ENCODE data around the gene FRMPD4. TPM values are rescaled to one million over a fixed set of nuclear protein-coding genes. Genes with fewer than 3 reads are reported as not detected.

The FRMPD4 gene
- total and polyA plus RNA-seq, 10 of the 15 experiments (the other 5 are each of a cell fraction or from before 2014, with no cell fraction given): not detected

- ATAC-seq: no peak
- no peak for FAIRE-seq
- no peak for DNase-seq (ENCODE audit: low read depth, low spot score)
- TF ChIP-seq ZBTB40 (IDR thresholded peaks at IDR 0.05; ENCODE audit: borderline replicate concordance): no peak
- TF ChIP-seq SREBF1 (IDR thresholded peaks at IDR 0.05; ENCODE audit: low read length): no peak
- TF ChIP-seq FOXK2 (IDR thresholded peaks at IDR 0.05): no peak
- no peak for TF ChIP-seq BCL3 (IDR thresholded peaks at IDR 0.05; ENCODE audit: borderline replicate concordance, insufficient read depth, low read depth, low read length, poor library complexity, severe bottlenecking)
- TF ChIP-seq POLR2A (IDR thresholded peaks at IDR 0.05; ENCODE audit: low read depth, low read length): no peak
- no peak for TF ChIP-seq BHLHE40 (IDR thresholded peaks at IDR 0.05; ENCODE audit: borderline replicate concordance in 1 of 2, low read depth in 2 of 2, low read length in 1 of 2)
- TF ChIP-seq ZNF217 (IDR thresholded peaks at IDR 0.05): no peak
- Histone ChIP-seq H3K79me2 (ENCODE audit: control insufficient read depth, insufficient read depth, low read length) (no peaks in the 10 kb centered on the region), H3K9me3 (replicated peaks; ENCODE audit: control insufficient read depth, insufficient read depth, low read length) (no peaks in the 10 kb centered on the region), H3K4me3 (no peak overlapping the region), H3K36me3 (ENCODE audit: control insufficient read depth in 2 of 2, insufficient read depth in 2 of 2, low read length in 1 of 2) (no peaks in the 10 kb centered on the region), H3K9ac (ENCODE audit: control insufficient read depth, insufficient read depth, low read length) (no peak overlapping the region), H3K27me3 (replicated peaks in 1 of 2; ENCODE audit: control insufficient read depth in 2 of 2, insufficient read depth in 2 of 2, low read length in 1 of 2) (no peaks in the 10 kb centered on the region), H2AFZ (ENCODE audit: control insufficient read depth, low read depth, low read length) (no peak overlapping the region), H4K20me1 (ENCODE audit: control insufficient read depth, insufficient read depth) (no peaks in the 10 kb centered on the region), H3K4me2 (ENCODE audit: control insufficient read depth, insufficient read depth) (no peak overlapping the region), H3K27ac (ENCODE audit: control insufficient read depth, insufficient read depth) (no peak overlapping the region), H3K4me1 (ENCODE audit: control insufficient read depth, insufficient read depth, low read length) (no peaks in the 10 kb centered on the region)
- SMC1A ChIA-PET (ENCODE audit: uncharacterized antibody, unreplicated experiment): interaction anchor here (1.1 kb wide), 1 partner anchor 33 kb away, joined by 3 read pairs; no protein-coding TSS in a partner anchor
- no TSS peak for BruUV-seq (replicated peaks)
- intact Hi-C loops (cut with micrococcal nuclease; ENCODE audit: unreplicated experiment): no loop called here
- 36% methylated on average over 1 of the region's 1 CpG for WGBS (ENCODE audit: insufficient coverage, insufficient replicate concordance, low lambda C conversion rate, missing lambda C conversion rate)
- POLR2A ChIA-PET: no interaction called here
- in situ Hi-C loops (cut with MboI): no loop called here
- CTCF ChIA-PET: interaction anchor here (1.4 kb wide), 1 partner anchor 11 kb away, joined by 4 read pairs; no protein-coding TSS in a partner anchor
- RAD21 ChIA-PET (ENCODE audit: unreplicated experiment): no interaction called here
Observed at GRCh38 chrX:12278151-12278550, 139.9 kb downstream of the FRMPD4 start.

All from GM12878 (cell line).